ENCODE measurements around the gene TMPRSS4.

DNA sequence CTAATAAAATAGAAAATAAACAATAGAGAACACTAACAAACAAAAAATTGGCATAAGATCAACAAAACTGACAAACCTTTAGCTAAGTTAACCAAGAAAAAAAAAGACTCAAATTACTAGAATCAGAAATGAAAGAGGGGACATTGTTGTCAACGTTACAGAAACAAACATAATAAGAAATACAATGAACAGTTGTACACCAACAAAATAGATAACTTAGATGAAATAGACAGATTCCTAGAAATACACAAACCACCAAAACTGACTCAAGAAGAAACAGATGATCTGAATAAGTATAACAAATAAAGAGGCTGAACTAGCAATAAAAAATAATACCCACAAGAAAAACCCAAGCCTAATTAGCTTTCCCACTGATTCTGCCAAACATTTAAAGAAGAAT lies 34.7 kb upstream of the TMPRSS4 start:
- TF ChIP-seq, protein P1, sequence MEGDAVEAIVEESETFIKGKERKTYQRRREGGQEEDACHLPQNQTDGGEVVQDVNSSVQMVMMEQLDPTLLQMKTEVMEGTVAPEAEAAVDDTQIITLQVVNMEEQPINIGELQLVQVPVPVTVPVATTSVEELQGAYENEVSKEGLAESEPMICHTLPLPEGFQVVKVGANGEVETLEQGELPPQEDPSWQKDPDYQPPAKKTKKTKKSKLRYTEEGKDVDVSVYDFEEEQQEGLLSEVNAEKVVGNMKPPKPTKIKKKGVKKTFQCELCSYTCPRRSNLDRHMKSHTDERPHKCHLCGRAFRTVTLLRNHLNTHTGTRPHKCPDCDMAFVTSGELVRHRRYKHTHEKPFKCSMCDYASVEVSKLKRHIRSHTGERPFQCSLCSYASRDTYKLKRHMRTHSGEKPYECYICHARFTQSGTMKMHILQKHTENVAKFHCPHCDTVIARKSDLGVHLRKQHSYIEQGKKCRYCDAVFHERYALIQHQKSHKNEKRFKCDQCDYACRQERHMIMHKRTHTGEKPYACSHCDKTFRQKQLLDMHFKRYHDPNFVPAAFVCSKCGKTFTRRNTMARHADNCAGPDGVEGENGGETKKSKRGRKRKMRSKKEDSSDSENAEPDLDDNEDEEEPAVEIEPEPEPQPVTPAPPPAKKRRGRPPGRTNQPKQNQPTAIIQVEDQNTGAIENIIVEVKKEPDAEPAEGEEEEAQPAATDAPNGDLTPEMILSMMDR (conservative IDR thresholded peaks at IDR 0.05) = no peak
- TF ChIP-seq ZFX (IDR thresholded peaks at IDR 0.05) = no peak

All from C4-2B (cell line).